Stimulated activated CD8-positive, alpha-beta memory T cell treated with anti-CD3 and anti-CD28 coated beads, Interleukin-7, amount 100 ng/mL, for 24 hours (primary cell): ENCODE data around the gene TOP3B.
A peak's percentile ranks its signal among the peaks of the same experiment; 100 is the strongest.
"Not testable (repeated sequence)": the region's sequence is repeated elsewhere in the genome, so short reads cannot be mapped to it uniquely, and the experiment has no call there.

Experiments
- DNase-seq: peaks from one replicate; pipeline ENCODE4 v3.0.0-alpha.2; 2020; ENCODE audit warnings: low read depth

TOP3B gene

DNA sequence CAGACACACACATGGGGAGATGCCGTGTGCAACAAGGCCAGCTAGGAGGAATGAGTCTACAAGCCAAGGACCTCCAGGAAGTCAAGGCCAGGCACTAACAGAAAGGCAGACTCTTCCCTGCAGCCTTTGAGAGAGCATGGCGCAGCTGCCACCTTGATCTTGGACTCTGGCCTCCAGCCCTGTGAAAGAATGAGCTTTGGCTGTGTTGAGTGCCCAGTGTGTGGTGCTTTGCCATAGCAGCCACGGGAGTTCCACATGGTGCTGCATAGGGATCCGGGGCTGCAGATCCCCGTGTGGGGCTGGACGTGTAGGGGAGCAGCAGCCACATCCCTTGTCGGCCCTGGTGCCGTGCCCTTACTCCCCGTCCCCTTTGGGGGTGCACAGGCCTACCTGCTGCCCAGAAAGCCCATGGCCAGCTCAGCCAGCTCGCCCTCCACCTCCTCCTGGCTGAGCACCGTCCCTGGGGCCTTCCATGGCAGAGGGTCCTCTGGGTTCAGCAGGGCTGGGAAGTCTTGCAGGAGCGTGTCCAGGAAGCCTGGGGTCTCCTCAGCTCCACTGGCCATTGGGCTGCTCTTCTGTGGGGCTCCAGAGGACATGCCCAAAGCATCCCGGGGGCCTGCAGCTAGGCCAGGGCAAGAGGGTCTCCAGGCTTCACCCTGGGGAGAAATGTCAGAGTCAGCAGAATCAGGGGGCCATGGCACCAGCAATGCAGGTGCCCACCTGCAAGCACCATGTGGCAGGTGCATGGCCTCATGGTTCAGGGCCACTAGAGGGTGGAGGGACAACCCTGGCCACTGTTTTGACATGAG lies 36.9 kb downstream of the TOP3B start:
- no peak for DNase-seq

DNA sequence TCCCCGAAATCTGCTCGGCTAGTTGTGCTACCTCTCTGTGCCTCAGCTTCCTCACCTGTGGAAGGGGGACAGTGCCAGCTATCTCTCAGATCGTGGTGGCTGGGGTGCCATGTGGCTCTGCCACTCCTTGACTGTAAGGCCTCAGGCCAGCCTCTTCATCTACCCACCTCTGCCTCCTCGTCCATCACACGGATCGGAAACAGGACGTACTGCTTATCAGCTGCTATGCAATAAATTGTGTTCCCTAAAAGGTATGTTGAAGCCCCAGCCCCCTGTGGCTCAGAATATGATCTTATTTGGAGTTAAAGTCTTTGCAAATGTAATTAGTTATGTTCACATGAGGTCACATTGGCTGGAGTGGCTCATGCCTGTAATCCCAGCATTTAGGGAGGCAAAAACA lies 37.7 kb downstream of the TOP3B start:
- no peak for DNase-seq

DNA sequence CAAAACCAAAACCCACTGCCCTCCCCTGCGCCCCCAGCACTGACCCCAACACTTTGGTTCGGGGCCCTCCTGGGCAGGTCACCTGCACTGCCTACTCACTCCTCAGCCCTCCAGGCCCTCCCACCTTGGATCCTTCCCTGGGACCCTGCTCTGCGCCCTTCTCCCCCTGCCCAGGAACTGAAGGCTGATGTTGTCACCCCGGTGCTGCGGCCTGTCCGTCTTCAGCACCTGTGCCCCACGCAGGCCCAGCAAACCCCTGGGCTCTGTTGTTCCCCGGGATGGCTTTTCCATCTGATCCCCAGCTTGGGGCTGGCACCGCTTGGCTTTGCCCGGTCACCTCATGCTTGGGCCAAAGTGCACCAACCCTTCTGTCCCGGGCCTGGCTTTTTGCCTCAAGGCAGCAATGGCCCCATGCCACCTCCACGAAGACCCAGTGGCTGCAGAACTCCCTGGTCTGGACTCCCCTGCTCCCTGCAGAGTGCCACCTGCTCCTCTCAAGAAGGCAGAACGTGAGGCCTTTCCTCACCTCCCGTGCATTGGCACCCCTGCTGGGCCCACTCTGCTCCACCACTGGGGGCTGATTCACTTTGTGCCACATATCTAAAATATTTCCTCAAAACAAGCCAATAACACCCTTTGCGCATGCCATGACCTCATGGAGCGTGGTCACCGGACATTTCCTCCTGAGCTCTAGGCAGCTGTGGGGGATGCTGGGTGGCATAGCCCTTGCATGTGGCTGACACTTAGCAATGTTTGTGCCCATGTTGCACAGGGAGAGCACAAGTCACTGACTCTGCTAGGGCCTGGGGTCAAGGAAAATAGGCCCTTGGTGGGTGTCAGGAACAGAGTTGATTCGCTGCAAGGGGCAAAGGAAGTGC lies 38.8 kb downstream of the TOP3B start:
- DNase-seq = no peak

DNA sequence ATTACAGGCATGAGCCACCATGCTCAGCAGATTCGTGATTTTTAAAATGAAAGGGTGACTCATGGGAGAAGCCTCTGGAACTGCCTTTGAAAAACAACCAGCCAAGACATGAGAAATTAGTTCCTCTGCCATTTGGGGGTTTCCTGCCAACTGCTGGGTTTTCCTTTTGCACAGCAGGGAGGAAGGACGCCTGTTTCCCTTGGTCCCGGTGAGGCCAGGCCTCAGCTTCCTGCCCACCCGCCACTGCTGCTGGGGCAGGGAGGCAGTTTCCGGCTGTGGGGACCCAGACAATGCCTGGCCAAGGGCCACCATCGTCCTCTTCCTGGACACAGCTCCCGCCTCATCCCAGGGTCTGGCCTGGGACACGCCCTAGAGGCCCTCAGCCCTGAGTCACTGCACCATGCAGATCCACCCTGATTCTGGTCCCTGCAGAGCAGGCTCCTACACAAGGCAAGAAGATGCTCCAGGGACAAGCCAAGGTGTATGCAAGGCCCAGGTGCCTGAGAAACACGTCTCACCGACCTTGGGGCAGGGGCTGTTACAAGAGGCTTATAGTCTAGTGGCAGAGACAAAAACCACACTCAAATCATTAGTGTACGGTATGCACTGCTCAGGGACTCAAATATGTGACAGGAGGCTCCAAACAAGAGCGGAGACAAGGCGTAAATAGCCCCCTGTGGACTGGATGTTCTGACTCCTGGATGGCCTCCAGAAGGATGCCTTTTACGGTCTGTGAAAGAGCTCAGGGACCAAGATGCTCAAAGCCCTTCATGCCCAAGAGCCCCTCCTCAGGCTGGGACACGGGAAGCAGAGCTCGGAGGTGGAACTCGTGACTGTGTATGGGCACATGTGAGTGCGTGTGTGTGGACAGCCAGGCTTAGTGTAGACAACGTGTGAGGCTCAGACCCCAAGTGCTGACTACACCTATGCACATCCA lies 39.9 kb downstream of the TOP3B start:
- no peak for DNase-seq

DNA sequence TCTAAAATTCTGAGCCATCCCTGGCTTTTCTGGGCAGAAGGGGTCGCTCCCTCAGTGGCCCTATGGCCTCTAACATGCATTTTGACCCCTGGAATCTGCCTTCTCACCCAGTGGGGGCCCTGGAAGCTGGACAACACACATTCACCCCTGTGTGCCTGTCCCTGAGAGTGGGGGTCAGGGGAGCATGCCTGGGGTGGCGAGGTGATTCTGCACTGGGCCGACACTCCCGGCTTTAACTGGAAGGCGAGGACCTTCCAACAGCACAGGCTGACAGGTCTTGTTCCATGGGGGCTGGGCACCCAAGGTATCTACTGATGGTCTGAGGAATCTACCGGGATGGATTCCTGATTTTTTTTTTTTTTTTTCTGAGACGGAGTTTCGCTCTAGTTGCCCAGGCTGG lies 40.7 kb downstream of the TOP3B start:
- no peak for DNase-seq

DNA sequence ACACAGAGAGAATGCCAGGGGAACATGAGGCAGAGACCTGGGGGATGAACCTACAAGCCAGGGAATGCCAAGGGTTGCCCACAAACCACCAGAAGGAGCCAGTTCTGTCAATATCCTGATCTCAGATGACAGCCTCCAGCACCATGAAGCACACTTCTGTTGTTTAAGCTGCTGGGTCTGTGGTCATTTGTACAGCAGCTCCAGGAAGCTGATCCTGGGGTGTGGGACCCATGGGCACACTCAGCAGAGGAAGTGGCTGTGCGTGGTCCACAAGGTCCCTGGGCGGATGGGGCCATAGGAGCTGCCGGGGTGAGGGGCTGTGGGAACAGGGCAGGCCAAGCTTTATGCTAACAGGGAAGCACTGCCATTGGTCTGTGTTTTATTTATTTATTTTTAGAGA lies 42.1 kb downstream of the TOP3B start:
- DNase-seq = no peak

DNA sequence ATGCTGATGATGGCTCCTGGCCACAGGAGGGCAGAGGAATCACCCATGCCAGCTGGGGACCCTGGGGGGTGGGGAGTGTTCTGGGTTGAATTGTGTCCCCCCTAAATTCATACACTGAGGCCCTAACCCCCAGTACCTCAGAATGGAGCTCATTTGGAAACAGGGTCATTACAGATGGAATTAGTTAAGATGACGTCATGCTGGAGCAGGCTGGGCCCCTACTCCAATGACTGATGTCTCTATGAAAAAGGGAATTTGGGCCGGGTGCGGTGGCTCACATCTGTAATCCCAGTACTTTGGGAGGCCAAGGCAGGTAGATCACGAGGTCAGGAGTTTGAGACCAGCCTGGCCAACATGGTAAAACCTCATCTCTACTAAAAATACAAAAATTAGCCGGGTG lies 42.7 kb downstream of the TOP3B start:
- DNase-seq = not testable (repeated sequence)

DNA sequence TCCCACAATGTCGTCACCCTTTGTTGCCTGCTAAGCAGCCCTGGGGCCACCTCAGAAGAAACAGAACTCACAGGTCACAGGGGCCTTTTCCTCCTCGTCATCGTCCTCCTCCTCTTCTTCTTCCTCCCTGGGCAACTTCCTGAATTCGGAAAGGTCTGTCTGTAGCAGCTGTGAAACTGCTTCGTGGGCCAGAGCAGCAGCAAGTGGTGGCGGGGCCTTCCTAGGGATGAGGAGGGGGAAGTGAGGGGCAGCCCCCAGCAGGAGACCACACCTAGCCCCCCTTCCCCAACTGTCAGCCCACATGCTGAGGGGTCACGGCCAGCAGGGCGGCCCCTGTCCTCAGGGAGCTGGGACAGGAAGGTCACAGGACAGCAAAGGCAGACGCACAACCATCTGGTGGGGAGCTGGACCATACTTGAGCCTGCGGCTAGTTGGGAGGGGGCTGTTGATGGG lies 43.1 kb downstream of the TOP3B start:
- DNase-seq = no peak

DNA sequence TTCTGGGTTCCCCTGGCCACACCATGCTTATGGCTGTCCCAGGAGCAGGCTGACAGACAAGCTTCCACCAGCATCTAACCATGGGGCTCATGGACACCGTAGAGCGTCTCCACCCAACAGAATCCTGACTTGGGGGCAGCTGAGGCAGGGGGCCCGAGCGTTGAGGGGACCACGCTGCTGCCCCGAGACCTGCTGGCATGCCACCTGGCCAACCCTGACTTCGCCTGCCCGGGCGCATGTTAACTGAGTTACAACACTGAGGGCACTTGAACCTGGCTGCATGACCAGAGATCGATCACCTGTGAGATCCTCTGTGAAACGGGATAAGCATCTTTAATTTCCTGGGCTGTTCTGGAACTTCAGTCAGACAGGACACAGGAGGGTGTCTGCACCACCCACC lies 43.7 kb downstream of the TOP3B start:
- DNase-seq = no peak

DNA sequence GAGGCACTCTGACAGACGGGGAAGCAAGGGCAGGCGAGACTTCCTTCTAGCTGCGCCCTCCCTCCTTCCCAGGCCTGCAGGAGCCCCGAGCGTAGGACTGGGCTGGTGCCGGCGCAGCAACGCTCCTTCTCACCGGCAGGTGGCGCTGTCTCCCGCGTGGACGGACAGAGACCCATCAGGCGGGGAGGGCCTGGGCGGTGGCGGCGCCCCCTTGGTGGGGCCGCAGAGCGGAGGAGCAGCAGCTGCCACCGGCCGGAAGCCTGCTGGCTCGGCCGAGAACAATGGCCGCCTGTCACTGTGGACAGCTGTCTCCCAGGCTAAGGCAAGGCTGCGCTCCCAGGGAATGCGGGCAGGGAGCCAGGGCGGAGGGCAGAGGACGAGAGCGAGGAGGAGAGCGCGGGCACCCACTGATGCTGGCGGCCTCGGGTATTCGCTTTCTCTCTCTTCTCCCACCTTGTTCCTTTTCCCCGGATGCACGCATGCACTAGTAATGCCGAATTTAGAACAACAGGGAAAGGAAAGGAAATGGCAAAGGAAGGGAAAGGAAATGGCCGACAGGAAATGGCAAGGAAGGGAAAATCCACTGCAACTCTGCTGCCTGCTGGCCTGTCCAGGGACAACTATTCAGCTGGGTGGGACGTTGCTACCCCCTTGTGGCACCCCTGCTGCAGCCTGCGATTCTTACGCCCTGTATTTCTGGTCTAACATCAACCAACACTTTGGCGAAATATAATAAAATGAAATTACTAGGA lies 44.3 kb downstream of the TOP3B start:
- DNase-seq = peak; percentile 90

DNA sequence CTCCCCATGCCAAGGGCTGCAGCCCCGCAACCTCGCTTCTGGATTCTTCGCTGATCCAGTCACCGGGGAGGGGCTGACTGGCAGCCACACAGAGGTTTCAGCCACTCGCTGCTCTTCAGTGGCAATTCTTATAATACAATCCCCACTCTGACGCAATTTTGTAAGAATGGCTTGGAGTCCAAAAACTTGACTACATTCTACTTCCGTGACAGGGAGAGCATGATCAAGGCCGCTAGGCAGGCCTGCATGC lies 44.8 kb downstream of the TOP3B start:
- DNase-seq = no peak

DNA sequence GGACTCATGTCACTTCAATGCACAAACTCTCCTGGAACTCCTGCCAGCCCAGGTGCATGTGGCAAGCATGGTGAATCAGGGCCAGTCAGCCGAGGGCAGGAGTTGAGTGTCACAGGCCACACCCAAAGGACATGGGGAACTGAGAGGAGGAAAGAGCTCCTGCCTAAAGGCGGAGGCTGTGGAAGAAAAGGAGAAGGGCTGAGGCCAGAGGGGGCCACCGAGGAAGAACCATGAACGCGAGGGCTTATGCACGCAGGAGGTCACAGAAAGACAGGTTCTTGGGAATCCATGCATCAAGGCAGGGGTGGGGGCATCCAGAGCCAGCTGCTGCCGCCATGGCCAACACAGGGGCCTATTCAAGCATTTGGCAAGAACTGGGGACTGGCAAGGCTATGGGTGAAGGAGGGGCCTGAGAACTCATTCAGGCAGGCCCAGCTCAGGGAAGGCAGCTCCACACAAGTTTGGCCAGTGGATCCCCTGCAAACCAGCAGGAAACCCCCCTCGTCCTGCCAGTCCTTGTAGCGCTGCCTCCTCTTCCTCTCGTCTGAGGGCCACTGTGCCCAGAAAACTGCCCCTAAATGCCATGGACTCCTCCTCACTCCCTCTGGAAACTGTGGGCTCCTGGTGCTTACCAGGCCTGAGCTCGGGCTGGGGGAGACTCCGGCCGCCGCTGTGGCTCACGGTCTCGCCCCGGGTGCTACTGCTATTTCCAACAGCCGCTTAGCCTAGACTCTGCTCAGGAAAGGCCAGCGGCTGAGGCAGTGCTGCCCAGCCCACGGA lies 45.4 kb downstream of the TOP3B start:
- no peak for DNase-seq

DNA sequence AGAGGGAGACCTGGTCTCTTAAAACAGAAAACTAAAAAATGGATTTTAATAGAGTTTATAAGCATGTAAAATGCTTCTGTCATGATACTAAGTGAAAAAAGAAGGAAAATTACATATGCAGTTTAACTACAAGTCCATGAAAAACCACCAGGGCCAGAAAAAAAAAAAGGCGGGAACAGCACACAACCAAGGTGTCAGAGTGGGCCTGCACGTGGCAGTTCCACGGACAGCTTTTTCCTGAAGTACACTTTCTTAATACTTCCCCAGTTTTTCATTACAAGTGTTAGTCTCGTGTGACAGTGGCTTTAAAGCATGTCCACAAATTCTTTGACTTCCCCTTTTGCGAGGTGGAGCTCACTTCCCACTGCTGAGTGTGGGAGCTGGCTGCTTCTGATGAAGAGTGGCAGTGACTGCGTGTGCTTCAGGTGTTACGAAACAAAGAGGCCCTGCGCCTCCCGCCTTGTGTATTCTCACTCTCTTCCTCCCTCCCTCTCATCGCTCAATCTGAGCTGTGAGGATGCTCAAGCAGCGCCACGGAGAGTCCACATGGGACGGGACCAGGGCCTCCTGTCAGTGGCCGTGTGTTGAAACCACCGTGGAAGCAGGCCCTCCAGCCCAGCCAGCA lies 46.3 kb downstream of the TOP3B start:
- no peak for DNase-seq

DNA sequence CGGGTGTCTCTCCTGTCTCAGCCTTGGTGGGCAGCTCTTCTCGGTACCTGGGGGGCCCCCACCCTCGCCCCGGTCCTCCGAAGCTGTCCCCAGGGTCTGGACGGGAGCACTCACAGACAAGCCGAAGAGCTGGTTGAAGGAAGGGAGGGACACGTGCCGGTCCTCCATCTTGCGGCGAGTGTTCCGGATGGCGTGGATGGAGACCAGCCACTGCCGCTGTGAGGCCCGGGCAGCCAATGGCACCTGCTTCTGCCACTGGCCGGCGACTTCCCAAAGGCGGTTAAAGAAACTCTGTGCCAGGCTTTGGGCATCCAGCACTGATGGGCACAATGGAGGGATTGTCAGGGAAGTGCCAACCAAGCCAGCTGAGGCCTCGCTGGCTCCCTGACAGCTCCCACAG lies 48.7 kb downstream of the TOP3B start:
- no peak for DNase-seq

DNA sequence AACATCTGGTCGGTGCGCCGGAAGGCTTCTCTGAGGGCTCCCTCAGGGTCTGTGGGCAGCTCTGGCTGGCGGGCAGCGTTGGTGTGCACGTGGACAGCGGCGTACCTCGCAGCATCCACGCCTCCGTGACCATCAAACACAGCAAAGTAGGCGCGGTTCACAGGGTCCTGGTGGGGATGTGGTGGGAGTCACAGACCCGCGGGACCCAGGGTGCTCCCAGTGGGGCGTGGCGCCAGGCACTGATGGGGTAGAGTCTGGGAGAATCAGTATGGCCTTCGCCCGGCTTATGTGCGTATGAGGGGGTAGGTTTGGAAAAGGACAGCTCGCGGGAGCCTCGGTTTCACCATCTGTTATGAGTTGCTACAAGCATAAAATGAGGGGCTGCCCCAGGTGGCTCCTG lies 49.2 kb downstream of the TOP3B start:
- no peak for DNase-seq

DNA sequence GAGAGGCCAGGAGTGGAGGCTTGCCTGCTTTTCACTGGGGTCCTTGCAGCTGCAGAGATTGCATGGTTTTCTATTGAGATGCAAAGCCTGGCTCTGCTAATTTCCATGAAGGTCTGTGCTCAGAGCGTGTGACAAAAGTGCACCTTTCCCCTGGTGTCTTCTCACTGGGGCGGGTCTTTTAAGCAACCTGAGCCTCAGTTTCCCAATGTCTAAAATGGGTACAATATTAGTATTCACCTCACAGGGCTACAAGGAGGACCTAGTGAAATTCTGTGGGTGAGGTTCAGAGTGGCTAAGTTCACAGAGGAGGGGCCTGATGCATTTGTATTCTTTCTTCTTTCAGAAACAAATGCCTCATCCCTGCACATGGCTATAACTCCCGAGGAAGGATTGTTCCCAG lies 50.2 kb downstream of the TOP3B start:
- DNase-seq = no peak

DNA sequence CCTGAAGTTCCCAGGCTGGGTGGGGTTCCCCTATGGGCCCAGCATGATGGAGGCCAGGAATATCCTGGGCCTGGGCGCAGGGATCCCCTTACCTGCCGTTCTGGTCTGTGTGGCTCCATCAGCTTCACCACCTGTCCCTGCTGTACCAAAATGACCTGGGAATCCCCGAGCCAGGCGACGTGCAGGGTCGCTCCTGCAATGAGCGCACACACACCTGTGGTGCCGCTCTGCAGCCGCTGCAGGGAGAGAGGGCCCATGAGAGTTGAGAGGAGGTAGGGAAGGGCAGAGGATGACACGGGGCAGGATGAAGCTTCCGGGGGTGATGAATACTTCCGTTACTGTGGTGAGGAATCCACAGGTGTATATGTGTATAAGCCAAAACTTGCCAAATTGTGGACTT lies 51.5 kb downstream of the TOP3B start:
- no peak for DNase-seq

DNA sequence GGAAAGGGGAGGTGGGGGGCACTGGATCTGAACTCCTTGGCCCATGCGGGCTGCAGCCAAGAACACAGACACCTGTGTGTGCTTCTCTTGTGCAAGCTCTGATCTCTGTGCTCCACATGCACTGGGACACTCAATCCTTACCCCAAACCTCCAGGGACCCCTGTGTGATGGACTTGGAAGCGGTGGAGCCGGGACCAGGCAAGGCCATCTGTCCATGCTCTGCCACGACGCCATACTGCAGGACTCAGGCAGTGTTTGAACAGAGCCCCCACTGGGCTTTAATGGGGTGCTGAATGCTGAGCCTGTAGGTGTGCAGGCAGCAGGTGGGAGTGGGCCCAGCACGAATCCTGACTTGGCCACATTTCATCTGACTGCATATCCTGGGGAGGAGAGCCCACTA lies 53.3 kb downstream of the TOP3B start:
- no peak for DNase-seq

DNA sequence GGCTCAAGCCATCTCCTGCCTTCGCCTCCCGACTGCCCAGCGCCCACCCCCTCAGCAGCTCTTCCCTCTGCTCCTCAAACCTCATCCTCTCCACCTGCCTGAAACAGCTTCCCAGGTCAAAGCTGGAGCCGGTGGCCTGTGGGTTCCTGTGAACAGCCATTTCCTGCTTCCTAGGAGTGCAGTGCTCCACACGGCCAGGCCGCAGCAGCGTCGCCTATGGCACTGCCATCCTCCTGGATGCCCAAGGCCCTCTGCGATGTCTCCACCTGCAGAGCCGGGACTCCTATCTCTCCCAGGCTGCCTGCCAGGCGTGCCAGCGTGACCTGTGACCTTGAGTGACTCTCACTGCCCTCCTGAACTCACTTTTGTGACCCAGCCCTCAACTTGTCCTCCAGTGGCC lies 54.5 kb downstream of the TOP3B start:
- DNase-seq = no peak

DNA sequence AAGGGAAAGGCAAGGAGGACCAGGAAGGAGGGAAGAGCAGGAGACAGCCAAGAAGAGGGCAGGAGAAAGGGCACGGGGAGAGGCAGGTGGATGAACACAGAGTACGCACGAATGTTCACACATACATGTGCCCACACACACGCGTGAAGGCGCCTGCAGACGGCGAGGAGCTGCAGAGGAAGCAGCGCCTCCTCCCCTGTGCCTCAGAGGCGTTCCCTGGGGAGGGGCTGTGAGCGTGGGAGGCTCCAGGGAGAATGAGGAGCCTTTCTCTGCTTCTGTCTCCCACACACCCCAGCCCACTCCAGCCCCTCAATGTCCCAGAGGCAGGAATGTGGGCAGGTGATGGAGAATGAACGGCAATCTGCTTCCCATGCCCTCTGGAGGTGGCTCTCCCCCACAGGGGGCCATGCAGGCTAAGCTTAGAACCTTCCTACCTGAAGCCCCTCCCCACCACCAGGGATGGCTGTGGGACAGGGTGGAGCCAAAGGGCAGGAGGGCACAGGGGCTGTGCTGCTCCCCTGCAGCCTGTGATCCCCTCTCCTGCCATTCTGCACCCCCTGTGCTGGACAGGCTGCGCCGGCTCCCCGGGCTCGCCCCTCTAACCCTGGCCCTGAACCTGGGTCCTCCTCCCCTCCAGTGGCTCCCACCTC lies 55.3 kb downstream of the TOP3B start:
- DNase-seq = no peak
